Calu3 (cell line): ENCODE results near the gene DGCR8. TPM values are rescaled to one million over a fixed set of nuclear protein-coding genes. Genes with fewer than 3 reads are reported as not detected.

Experiments
- BruUV-seq: library from RNA; stranded (reverse); fragments of 400-500 nt; replicated peaks from 2 replicates; lab custom pipeline; 2021; lab: Mats Ljungman, UMichigan
- CTCF ChIA-PET: fragments of 300-600 bp; sonication (Branson Sonifier 250); formaldehyde crosslinking; loops from one replicate; lab custom pipeline; 2022; ENCODE audit warnings: antibody characterized with exemption; lab: Charles Lee
- DNase-seq: peaks from one replicate; pipeline ENCODE4 v3.0.0; 2022
- H3K27ac Mint-ChIP-seq: one replicate; pipeline ENCODE4 v1.8.0; 2022; ENCODE audit warnings: mixed read lengths; ENCODE audit not compliant: unreplicated experiment
- H3K27me3 Mint-ChIP-seq: one replicate; pipeline ENCODE4 v1.8.0; 2022; ENCODE audit warnings: mixed read lengths; ENCODE audit not compliant: unreplicated experiment
- H3K36me3 Mint-ChIP-seq: one replicate; pipeline ENCODE4 v1.8.0; 2022; ENCODE audit warnings: mild to moderate bottlenecking, moderate library complexity, mixed read lengths; ENCODE audit not compliant: insufficient read depth, unreplicated experiment
- H3K4me1 Mint-ChIP-seq: one replicate; pipeline ENCODE4 v1.8.0; 2022; ENCODE audit warnings: mild to moderate bottlenecking, low read depth, mixed read lengths; ENCODE audit not compliant: unreplicated experiment
- H3K4me3 Mint-ChIP-seq: one replicate; pipeline ENCODE4 v1.8.0; 2022; ENCODE audit warnings: mild to moderate bottlenecking, low read depth, moderate library complexity, mixed read lengths; ENCODE audit not compliant: unreplicated experiment
- H3K9me3 Mint-ChIP-seq: one replicate; pipeline ENCODE4 v1.8.0; 2022; ENCODE audit warnings: low read depth, mixed read lengths; ENCODE audit not compliant: unreplicated experiment
- CTCF ChIP-seq: fragments of 200-600 bp; IDR thresholded peaks from one replicate; pipeline ENCODE4 v1.8.0; 2022; ENCODE audit warnings: antibody characterized with exemption; ENCODE audit not compliant: unreplicated experiment
- intact Hi-C: fragments of 100-400 bp; cut with micrococcal nuclease; formaldehyde crosslinking; loops from one replicate; pipeline ENCODE4 v1.10.0; 2022; ENCODE audit not compliant: unreplicated experiment
- total RNA-seq: library from RNA; stranded (reverse); gene quantifications from 2 replicates; pipeline ENCODE4 v1.2.3, GENCODE V29; 2022

The DGCR8 gene
- total RNA-seq, 1 experiment from 2014 or later = 54.7 TPM

- H3K27me3 Mint-ChIP-seq = no peaks in the 10 kb centered on the region
- CTCF ChIA-PET = interaction anchor here (0.6 kb wide), 1 partner anchor 49 kb away, joined by 3 read pairs; no protein-coding TSS in a partner anchor
- intact Hi-C loops = no loop called here
- H3K36me3 Mint-ChIP-seq = peaks cover 10% of the 10 kb centered on the region
- DNase-seq = no peak
- no peaks in the 10 kb centered on the region for H3K9me3 Mint-ChIP-seq
- TF ChIP-seq CTCF = no peak
- no peak overlapping the region for H3K4me3 Mint-ChIP-seq
- no peak overlapping the region for H3K27ac Mint-ChIP-seq
- H3K4me1 Mint-ChIP-seq = no peaks in the 10 kb centered on the region
- BruUV-seq = no TSS peak
Observed at GRCh38 chr22:20068640-20069039, 11.4 kb upstream of the DGCR8 start.

DNA sequence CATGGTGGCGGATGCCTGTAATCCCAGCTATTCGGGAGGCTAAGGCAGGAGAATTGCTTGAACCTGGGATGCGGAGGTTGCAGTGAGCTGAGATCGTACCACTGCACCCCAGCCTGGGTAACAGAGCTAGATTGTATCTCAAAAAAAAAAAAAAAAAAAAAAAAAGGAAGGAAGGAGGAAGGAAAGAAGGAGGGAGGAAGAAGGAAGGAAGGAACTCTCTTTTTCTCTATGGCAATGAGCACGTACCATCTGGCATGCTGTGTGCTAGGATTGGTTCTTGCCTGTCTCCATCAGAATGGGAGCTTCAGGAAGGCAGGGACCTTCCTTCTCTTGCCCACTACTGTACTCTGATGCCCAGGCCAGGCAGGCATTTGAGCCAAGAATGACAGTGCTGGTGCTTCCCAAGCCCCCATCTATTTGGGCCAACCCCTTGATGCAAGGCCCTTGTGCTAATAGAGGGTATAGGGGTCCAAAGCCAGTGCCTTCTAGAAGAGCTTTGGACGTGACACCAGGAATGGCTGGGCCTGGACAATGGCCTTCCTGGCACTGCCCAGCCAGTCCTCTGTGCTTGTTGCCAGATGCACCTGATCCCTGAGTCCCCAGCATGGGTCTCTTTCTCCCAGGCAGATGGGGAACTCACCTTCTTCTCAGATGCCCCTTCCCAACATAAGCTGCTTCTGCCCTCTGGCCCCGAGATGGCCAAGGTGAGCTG, 10.6 kb upstream of the DGCR8 start:
- H3K9me3 Mint-ChIP-seq = no peaks in the 10 kb centered on the region
- peaks cover 10% of the 10 kb centered on the region for H3K36me3 Mint-ChIP-seq
- TF ChIP-seq CTCF = no peak
- no peaks in the 10 kb centered on the region for H3K4me1 Mint-ChIP-seq
- DNase-seq = no peak
- BruUV-seq = no TSS peak
- H3K27me3 Mint-ChIP-seq = no peaks in the 10 kb centered on the region
- no peak overlapping the region for H3K4me3 Mint-ChIP-seq
- CTCF ChIA-PET = interaction anchor here (0.6 to 0.7 kb wide), 3 partner anchors 15 to 983 kb away, joined by 3 to 7 read pairs (median 3); no protein-coding TSS in a partner anchor
- no peak overlapping the region for H3K27ac Mint-ChIP-seq
- intact Hi-C loops = no loop called here

DNA sequence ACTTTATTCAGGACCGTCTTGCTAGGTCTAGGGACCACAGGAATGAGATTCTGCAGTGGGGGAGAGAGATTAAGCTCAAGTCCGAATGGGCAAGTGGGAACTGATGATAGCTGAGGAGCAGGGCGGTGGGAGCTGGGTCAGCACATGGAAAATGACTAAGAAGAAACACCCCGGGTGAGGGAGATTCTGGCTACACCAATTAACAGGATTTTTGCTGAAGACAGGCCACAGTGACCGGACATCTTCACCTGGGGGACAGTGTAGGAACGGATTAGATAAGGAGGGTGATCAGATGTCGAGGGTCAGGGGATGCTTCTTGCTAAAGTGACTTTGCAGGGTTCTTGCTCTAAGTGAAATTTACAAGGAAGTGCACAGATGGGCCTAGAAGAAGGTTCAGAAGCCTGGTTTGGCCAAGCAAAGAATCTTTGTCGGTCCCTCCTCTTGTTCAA, 8.5 kb upstream of the DGCR8 start:
- H3K27me3 Mint-ChIP-seq = no peaks in the 10 kb centered on the region
- CTCF ChIA-PET = no interaction called here
- H3K4me3 Mint-ChIP-seq = no peak overlapping the region
- no TSS peak for BruUV-seq
- no peak for TF ChIP-seq CTCF
- no peaks in the 10 kb centered on the region for H3K9me3 Mint-ChIP-seq
- peaks cover 10% of the 10 kb centered on the region for H3K36me3 Mint-ChIP-seq
- no peaks in the 10 kb centered on the region for H3K4me1 Mint-ChIP-seq
- DNase-seq = no peak
- H3K27ac Mint-ChIP-seq = no peak overlapping the region
- intact Hi-C loops = no loop called here

DNA sequence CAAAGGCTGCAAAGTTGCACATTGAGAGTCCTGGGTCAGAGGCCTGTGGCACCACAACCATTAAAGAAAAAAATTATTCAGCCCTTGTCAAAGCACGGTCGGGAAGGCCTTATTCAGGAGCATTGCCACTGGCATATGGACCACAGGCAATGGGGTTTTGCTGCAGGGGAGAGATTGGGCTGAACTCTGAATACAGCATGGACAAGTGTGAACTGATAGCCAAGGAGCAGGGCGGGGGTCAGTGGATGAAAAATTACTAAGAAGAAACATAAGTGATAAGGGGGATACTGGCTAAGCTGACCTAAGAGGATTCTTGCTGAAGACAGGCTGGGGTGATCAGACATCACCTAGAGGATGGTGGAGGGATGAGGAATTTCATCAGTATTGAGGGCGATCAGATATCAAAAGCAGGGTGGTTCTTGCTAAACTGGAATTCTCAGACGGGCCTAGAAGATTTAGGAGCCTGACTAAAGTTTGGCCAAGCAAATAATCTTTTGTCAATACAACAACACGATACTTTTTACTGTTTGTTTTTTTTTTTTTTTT, 3.3 kb upstream of the DGCR8 start:
- CTCF ChIA-PET = no interaction called here
- Mint-ChIP-seq H3K4me3 (no peak overlapping the region), H3K9me3 (no peaks in the 10 kb centered on the region), H3K4me1 (peaks cover 6% of the 10 kb centered on the region), H3K27me3 (no peaks in the 10 kb centered on the region), H3K27ac (no peak overlapping the region), H3K36me3 (peaks cover 21% of the 10 kb centered on the region)
- BruUV-seq = no TSS peak
- no peak for TF ChIP-seq CTCF
- DNase-seq = no peak
- intact Hi-C loops = no loop called here
